Endothelial cell of coronary artery (primary cell): Measurements from ENCODE around the gene CCL5. TPM values are rescaled to one million over a fixed set of nuclear protein-coding genes. Genes with fewer than 3 reads are reported as not detected.

ENCODE experiments used
- total RNA-seq: library from RNA; depleted of rRNA; stranded (reverse); fragments of >200 nt; gene quantifications from 2 replicates; pipeline ENCODE4 v1.2.3, GENCODE V29; 2014

CCL5 gene
- total RNA-seq, result 0.09 and 0.18 TPM in 2 replicates

DNA sequence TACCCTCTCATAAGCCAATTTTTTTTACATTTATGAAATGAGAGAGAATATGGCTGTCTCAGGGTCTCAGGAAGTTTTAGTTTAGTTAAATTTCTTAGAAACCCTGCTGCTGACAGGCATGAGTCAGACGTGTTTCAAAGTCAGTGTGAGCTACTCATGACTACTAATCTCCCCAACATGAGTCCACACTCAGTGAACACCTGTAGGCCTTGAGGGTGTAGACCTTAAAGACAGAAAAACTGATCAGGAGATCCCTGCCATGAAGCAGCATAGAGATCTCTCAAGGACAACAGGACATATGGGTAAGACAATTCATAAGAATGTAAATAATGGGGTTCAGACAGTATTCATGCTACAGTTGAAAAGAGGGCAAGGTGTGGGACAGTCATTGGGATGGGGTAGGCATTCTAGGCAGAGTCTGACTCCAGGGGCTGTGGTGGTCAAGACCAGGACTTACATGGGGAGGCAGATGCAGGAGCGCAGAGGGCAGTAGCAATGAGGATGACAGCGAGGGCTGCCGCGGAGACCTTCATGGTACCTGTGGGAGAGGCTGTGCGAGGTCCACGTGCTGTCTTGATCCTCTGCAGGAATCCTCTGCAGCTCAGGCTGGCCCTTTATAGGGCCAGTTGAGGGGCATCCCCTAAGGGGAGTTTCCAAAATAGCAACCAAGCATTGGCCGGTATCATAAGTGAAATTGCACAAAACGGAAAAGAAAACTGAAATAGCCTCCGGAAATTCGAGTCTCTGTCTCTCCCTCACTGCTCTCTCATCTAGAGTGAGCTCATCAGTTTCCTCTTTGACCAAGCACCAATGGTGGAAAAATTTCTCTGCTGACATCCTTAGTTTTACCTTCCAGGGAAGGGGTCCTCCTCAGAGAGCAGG is at the start of gene CCL5:
Gene CCL5 (minus strand): TSS at position 588 of the 882 bp plus-strand sequence.

DNA sequence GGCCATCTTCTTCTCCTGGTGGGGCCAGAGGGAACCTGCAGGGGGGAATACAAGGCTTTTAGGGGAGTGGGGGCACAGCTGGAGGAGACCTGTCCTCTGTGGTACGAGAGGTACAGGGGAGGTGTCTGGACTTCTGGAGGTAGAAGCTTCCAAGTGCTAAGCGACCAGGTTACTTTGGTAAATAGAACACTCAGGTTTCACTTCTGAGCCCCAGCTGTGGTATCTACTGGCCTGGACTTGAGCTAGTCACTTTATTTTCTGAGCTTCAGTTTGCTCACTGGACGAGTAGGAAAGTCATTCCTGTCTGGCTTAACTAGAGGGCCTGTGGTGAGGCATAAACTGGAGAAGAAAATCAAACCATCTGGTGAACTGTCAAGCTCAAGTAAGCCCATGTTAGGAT is 11.4 kb downstream of the CCL5 start, which contains the start of gene HEATR9:
Gene HEATR9 (minus strand): TSS at position 155 of the 400 bp plus-strand sequence. CDS start 149 bp downstream, at position 6.

Other genes with a start within 250 kb of the CCL5 start
- 0.19 and 0.27 TPM in 2 replicates for gene RASL10B, start 148.7 kb downstream of the CCL5 start, total RNA-seq
- under 0.01 TPM in 1 of 2 replicates, not detected in the other for gene GAS2L2, start 127.1 kb downstream of the CCL5 start, total RNA-seq
- gene C17orf50, start 119.5 kb downstream of the CCL5 start, total RNA-seq, result not detected in 2 replicates
- 3.8 TPM in 2 replicates for gene MMP28, start 84.7 kb downstream of the CCL5 start, total RNA-seq
- gene TAF15, start 70.9 kb downstream of the CCL5 start, total RNA-seq, result 72.7 and 91.7 TPM in 2 replicates
- gene HEATR9, start 11.5 kb downstream of the CCL5 start, total RNA-seq, result not detected in 2 replicates
- gene RDM1, start 50.4 kb upstream of the CCL5 start, total RNA-seq, result 0.19 and 0.36 TPM in 2 replicates
- gene LYZL6, start 63.4 kb upstream of the CCL5 start, total RNA-seq, result not detected in 2 replicates
- 0.18 and 0.19 TPM in 2 replicates for gene CCL16, start 101.1 kb upstream of the CCL5 start, total RNA-seq
- gene CCL14, start 106.4 kb upstream of the CCL5 start, total RNA-seq, result 6.1 and 7.1 TPM in 2 replicates
- gene CCL15, start 121.2 kb upstream of the CCL5 start, total RNA-seq, result not detected in 2 replicates
- gene CCL23, start 137.6 kb upstream of the CCL5 start, total RNA-seq, result 0.19 and 1.4 TPM in 2 replicates
- not detected in 2 replicates for gene CCL18, start 183.9 kb upstream of the CCL5 start, total RNA-seq
- gene CCL3, start 209.8 kb upstream of the CCL5 start, total RNA-seq, result not detected in 2 replicates
- not detected in 2 replicates for gene CCL4, start 223.5 kb upstream of the CCL5 start, total RNA-seq